DMS79 (cell line): ENCODE results near the gene OXNAD1.
A peak's percentile ranks its signal among the peaks of the same experiment; 100 is the strongest.

Experiments used
- DNase-seq: peaks from one replicate; lab custom pipeline; 2025; lab: John Stamatoyannopoulos, UW

The OXNAD1 gene

DNA sequence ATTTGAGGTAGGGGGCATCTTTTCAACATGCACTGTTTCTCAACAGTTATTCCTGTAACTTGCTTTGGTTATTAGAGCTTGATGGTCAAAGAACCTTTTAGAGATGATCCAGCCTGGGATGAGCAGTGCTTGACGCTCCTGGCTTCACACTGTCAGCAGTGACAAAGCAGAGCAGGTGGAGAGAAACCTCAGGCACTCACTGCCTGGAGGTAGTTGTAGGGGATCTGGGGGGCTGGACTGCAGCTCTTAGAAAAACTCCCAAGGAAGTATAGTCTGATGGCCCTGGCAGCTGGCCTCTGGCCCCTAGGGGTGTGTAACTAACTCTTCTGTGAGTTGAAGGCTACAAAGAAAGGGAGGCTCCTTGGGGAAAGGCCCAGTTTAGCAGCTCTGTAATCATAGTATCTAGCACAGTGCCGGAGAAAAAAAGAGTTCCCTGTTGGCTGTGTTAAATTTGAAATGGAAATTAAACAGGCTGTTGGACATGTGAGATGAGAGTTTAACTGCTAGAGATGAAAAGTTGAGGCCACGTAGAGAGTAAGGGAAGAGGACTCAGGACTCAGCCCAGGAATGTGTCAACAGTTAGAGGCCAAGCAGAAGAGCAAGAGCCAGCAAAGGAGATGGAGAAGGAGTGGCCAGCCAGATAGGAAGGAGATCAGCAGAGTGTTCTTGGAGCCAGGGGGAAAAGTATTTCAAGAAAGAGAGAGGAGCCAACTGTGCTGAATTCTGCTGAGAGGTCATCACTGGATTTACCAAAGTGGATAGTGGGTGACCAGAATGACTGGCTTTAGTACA is 14.2 kb downstream of the OXNAD1 start:
- DNase-seq: no peak

DNA sequence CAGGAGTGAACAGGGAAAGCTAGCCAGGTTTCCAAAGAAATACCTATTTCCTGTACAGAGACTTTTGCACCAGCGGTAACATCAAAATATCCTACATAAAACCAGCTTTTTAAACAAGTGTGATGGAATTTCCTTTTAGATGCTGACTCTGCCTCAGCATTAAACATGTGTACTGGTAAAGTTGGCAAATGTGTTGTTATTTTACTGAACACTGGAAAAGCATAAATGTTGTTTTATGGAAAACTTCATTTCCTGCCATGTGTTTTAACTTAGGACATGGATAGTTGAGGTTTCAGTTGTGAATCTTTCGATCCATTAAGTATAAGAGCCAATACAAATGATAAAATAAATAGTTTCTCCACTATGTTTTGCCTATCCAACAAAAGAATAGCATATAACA is 15.7 kb downstream of the OXNAD1 start:
- no peak for DNase-seq

DNA sequence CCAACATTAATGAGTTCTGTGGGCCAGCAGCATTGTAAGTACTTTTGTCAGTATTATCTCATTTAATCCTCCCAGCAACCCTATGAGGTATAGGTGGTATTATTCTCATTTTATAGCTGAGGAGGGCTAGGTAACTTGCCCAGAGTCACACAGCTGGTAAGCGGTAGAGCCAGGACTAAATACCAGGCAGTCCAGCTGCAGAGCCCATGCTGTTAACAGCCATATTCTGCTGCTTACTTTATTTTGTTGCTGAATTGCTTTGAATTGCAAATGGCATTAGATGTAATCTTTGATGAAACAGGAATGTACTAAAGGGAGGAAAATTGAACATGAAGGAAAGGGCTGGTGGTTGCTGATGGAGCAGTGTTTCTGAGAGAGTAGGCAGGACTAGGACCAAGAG is 19.6 kb downstream of the OXNAD1 start:
- no peak for DNase-seq

DNA sequence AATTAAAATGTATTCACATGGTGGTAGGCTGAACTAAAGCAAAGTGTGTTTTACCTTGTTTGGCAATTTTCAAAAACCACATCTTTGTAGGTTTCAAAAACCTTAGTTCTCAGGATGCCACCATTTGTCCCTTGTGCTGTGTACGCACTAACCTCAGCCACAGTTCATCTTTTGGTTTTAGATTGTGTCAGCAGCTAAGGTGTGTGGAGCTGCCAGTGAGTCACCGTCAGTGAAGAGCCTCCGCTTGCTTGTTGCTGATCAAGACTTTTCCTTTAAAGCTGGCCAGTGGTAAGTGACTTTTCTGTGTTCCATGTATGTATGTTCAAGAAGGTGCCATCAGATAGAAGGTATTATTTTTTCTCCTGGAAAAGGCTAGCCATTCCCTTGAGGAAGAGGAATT is 21.1 kb downstream of the OXNAD1 start:
- DNase-seq: no peak

DNA sequence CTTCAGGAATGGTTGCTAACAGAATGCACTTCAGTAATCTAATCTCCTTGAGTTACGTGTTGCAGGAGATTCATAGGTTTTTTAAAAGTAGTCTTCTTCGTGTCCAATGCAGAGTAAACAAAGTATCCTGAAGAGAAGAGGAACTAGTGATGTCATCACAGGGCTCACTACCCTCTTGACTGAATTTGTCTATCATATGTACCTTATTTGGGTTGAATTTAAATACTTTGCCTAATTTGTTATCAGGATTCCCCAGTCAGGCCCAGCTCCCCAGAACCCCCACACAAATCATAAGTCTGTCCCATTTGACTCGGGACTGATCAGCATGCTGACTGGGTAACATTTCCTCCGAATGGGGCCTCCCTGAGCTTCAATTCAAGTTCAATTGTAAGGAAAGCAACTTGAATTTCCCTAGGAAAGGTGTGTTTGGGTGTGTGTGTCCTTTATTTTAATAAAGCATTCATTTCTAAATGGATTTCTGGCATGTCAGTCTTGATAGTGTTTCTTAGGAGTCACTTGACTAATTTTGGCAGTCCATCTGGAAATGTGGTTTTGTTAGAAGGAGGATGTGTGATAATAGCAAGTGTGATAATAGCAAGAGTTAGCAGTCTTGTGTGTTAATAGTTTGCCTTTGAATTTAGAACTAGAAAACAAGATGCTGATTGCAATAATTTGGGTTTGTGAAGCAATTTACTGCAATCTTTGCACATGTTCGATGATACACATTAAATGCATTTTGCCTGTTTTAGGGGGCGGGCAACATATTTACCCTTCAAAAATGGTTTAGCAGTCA is 21.9 kb downstream of the OXNAD1 start:
- no peak for DNase-seq

DNA sequence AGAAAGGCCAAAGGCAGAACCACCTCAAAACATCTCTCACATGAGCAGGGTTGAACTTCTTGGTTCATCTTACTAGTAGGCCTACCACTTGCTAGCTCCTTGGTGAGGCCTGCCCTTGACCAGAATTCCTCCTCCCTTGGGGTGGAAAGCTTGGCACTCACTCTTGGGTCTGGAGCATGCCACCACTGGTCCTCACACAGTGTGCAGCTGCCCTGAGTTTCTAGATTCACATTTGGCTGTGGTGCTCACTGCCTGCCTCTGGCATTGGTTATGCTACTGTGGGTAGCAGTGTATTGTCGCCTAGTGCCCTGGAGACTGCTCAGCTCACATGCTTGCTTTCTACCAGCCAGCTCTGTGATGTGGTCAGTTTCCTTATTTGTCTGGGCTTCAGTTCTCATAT is 23.7 kb downstream of the OXNAD1 start:
- no peak for DNase-seq

DNA sequence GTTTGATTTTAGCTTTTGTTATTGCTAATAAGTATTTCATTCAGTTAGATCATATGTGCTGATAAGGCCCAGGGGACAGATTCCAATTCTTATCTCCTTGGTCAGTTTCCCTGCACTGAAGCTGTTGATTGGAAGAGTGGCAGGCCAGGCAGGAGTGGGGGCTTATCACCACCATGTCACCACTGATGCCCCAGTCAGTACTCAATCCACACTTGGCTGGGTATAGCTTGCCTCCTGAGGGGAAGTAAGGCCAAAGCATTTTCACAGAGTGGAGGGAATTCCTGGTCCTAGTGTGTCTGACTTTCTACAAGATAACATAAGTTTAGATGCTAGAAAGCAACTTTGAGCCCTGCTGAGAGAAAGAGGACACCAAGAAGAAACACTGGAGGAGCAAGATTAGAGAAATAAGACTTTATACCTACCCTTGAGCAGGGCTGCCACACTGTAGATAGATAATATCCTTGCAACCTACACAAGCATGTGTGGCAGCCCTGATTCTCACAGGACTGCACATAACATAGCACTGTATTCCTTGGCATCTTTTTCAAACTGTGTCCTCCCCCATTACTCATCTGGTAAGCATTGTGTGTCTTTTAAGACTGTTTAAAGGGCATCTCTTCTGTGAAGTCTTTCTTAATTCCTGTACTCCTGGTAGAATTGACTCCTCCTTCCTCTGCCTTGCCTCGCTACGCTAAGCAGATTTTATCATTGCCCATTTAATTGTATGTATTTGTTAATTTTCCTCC is 24.3 kb downstream of the OXNAD1 start:
- no peak for DNase-seq

DNA sequence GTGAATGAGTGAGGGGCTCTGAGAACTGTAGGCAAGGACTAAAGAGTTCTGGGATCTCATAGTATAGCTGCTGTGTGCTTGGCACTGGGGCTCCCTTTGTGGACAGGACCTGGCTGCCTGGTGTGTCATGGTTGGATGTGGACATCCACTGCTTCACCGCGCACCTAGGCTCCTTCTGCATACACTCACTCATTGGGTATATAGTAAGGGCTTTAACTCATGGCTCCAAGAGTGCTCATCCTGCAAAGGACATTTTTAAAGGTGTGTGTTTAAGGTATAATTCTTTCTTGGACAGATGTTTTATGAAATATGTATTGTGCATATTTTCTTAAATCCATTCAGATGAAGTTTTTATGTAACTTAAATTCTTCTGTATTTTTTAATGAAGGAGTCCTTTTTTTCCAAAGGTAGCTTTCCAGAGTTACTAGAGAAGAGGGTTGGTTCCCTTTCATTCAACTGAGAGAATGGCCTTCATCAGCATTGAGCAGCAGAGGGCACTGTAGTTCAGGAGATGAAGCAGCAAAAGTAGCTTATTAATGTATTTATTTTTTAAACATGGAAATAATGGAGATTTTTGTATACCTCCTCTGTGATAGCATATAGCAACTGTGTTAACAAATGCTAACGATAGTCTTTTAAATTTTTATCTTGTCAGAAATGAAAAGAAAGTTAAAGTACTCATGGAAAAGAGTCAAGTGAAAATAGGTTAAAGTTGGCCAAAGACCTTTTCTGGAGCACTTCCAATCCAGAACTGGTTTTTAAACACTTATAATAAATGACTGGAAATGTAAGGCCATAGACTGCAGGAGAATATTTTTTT is 25.2 kb downstream of the OXNAD1 start:
- no peak for DNase-seq

DNA sequence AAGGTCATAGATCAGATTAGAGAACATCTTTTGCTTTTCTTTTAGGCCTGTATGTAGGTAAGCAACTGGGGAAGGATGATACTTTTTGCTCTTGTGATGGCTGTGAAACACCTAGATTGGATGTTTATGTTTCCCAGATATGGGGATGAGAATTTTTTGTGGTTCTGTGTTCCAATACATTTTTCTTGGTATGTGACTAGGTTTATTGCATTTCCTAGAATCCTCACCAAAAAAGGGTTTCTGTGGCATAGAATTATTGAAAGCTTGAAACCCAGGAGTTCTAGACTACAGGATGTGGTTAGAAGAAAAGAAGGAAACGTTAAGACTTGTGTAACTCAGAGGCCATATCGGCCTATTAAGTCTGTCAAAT is 25.8 kb downstream of the OXNAD1 start:
- DNase-seq: no peak

DNA sequence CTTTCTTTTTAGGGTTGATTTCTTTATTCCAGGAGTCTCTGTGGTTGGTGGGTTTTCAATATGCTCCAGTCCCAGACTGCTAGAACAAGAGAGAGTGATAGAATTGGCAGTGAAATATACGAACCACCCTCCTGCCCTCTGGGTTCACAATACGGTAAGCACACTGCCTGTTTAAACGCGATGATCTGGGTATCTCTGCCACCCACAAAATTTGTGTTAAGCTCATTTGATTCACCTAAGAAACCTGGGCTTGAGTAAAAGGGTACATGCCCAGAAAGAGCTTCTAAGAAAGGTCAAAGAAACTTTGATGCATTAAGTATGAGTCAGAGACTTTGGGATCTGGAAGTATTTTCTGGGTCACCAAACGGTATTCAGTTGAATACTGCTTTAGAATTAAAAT is 29.8 kb downstream of the OXNAD1 start:
- DNase-seq: no peak

DNA sequence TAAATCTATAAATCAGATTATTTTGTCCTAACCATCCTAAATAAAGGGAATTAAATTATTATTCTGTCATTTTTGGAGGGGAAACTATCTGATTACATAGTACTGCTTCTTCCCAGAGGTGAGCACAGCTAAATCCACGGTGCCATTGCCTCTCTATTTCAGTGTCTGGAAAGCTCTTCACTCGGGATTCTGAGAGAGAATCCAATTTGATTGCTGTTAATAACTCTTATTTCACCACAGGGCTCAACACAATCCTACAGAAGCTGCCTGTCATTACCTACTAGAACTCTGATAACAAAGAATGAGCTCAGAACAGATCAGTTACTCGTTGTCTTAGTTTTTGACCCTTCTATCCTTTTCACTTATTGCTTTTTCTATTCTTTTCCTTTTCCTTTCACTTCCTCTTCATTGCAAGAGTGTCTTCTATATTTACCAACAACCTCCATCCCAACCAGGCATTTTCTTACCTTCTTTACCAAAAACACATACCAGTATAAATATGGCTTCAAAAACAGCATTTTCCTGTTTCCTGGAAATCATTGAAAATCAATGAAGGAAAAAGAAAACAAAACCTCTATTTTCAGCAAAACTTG is 30.4 kb downstream of the OXNAD1 start:
- DNase-seq: no peak

DNA sequence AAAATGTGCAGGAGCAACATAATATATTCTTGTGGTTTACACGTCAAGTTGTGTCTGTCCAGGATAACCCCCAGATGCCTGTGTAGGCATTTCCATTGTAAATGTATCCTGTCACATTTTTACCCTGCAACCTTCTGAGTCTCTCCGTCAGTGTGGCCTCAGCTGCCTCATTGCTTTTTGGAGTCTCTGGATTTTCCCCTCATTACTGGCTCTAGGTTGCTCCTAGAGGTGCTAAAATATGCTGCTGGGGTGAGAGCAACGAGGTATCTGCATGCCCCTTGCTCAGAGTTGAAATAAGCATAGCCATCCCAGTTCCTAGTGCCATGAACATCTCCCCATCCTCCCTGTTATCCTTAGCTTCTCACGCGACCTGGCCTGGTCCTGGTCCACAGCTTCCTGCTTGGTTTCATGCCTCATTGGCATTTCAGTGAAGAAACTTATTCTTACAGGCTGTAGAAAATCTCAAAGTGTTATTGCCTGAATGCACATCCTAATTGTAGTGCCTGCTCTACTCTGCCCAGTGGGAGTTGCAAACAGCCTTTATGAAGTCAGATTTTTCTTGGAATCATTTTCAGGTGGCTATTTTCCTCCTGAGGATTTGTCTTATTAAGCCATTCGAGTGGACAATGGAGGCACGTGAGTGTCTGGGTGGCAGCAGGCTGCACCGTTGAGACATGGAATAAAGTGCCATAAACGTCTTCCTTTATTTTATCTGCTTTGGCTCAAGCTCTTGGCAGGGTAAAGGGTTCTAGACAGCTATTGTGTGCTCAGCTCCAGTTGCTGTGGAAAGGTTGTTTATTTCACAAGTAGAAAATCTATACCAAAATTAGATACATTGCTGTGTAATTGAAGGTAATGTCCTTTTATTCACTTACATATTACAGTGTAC is 33.2 kb downstream of the OXNAD1 start:
- peak; percentile 69 for DNase-seq

DNA sequence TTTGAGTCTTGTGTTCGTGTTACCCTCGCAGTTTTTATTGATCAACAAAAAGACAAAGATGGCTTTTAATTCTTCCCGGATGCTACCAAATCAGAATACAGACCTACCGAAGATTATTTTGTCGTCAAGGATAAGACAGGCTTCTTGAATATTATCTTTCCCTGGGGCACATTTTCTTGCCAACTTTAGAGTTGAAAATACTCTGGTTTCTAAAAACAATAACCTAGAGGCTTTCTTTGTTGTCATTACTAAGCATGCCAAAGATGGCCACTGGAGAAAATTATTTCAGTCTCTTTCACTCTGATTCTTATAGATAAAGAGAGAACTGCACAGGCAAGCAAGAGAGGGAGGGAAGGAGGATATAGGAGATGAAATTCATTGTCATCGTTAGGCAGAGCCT is 33.9 kb downstream of the OXNAD1 start:
- DNase-seq: no peak

DNA sequence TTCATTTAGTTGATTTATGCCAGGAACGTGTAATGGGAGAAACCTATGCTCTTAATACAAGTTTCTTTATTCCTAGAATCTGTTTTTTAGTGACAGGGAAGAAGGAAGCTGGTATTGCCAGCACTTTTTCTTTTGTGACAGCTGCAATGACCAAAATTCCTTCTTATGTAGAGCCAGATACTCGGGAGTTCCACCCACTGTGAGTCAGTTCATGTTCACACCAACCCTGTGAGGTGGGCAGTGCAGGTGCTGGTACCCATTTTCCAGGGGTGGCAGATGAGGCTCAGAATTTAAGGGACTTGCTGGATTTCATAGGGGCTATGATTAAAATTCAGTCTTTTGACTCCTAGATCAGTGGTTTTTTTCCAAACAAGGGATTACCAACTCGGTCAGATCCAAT is 34.7 kb downstream of the OXNAD1 start:
- no peak for DNase-seq

DNA sequence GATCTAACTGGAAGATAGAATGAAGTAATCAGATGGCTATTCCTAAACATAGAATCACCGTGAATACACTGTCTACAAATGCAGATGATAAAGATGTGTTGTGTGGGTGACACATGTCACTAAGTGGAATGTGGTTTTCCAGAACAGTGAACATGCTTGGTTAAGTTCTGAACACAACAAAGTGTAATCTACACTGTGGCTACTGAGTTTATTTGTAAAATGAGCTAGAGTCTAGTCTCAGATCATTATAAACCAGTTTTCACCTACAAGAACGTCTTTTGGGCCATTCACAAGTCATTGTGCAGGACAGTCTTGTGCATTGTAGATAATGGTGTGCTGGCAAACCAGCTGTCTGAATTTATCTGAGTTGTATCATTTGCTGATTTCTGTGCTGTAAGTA is 35.3 kb downstream of the OXNAD1 start:
- no peak for DNase-seq

DNA sequence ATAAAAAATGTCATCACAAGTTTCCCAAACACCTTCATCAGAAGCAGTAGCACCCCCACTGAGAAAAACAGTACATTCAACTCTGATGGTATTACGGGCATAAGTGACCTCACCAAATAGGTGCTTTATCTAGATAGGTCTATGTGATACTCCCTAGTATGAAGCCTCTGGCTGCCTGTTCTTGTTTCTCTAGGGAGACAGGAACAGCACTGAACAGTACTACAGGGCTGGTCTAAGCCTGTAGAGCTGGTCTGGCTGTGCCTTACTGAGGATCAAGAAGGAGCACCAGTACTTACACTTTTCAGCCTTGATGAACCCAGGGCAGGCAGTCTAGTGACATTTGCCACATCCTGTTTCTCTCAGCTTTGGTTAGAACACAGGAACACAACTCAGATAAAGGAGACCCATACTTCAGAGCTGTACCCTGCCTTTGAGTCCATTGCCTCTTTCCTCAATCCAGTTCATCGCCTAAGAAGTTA is 35.9 kb downstream of the OXNAD1 start:
- DNase-seq: no peak

DNA sequence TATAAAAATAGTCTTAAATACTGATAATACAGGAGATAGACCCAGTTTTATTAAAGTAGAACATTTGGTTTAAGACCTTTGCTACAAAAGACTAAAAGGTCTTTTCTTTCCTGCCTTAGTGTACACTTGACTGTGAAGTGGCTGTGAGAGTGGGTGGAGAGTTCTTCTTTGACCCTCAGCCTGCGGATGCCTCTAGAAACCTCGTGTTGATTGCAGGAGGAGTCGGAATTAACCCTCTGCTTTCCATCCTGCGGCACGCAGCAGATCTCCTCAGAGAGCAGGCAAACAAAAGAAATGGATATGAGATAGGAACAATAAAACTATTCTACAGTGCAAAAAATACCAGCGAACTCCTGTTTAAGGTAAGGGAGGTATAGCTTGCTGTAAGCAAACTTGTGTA is 36.5 kb downstream of the OXNAD1 start:
- DNase-seq: peak; percentile 46

DNA sequence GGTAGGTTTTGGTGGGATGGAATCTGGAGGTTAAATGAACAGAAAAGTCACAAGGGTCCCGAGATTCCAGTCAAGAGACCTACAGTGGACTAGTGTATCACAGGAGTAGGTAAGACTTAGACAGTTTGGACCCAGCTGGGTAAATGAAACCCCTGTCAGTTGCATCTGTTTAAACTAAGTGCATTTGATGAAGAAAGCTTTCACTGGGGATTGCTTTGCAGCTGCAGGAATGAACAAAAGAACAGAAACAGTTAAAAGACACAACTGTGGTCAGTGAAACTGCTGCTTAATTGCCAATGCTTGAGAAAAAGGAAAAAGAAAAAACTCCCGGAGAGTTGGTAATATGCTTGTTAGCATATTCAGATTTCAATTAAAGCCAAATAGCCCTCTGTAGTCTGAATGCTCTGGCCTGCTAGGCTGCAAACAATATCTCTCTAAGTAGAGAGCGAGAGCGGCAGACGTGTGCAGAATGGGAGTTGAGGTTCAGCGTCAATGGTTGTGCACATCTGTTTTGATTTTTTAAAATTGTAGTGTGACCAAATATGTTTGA is 37.1 kb downstream of the OXNAD1 start:
- DNase-seq: no peak

DNA sequence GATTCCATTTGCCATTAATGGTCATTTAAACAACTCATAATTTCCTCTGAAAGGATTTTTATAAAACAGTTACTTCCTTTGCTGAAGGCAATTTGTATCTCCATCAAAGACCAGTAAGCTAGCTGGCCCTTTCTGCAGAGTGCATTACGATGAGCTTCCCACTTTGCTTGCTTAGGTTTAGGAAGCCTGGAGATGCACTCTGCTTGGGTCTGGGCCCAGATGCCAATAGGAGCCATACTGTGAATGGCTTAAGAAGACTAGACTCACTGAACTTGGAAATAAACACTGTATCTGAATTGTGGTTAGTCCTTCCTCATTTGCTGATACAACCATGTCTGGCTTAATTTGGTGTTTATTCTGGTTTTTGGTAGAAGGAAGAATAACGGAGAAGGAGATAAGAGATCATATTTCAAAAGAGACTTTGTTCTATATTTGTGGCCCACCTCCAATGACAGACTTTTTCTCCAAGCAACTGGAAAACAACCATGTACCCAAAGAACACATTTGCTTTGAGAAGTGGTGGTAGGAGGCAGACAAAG is 38.1 kb downstream of the OXNAD1 start:
- DNase-seq: no peak
